Naive thymus-derived CD8-positive, alpha-beta T cell (primary cell): Measurements from ENCODE around the gene C2CD3. TPM values are rescaled to one million over a fixed set of nuclear protein-coding genes. Genes with fewer than 3 reads are reported as not detected.

Experiments
- ATAC-seq, 2 donors: fragments of 150-1000 bp; cut with Tn5 transposase in 1 of 2; sonication (Bioruptor Pico), chemical (Tn5 transposase) in 1 of 2; 1 replicate in 1 of 2; 2 replicates in 1 of 2; pipeline ENCODE4 v1.10.0; 2021; ENCODE audit warnings: mild to moderate bottlenecking in 2 of 2, moderate library complexity in 2 of 2
- POLR2A ChIA-PET: fragments of 350-600 bp; sonication (Branson Sonifier 250); formaldehyde crosslinking; loops from one replicate; lab custom pipeline; 2021; ENCODE audit warnings: antibody characterized with exemption; lab: Charles Lee
- DNase-seq, 10 donors: peaks; one replicate each; pipeline versions ENCODE4 v3.0.0 to v3.0.0-alpha.2; 2020 to 2022
- H3K27ac Mint-ChIP-seq, 10 donors: one replicate each; pipeline ENCODE4 v1.8.0; 2020 to 2022; ENCODE audit warnings: mild to moderate bottlenecking in 10 of 10, mixed read lengths in 10 of 10, moderate library complexity in 4 of 10, inconsistent platforms in 1 of 10
- H3K27me3 Mint-ChIP-seq, 5 donors: one replicate each; pipeline ENCODE4 v1.8.0; 2021 to 2022; ENCODE audit warnings: mixed read lengths in 5 of 5
- H3K36me3 Mint-ChIP-seq, 3 donors: one replicate each; pipeline ENCODE4 v1.8.0; 2020 to 2022; ENCODE audit warnings: mixed read lengths in 3 of 3, mild to moderate bottlenecking in 2 of 3, inconsistent platforms in 1 of 3
- H3K4me1 Mint-ChIP-seq, 4 donors: one replicate each; pipeline ENCODE4 v1.8.0; 2021 to 2022; ENCODE audit warnings: mixed read lengths in 4 of 4
- H3K4me3 Mint-ChIP-seq, 10 donors: one replicate each; pipeline ENCODE4 v1.8.0; 2020 to 2022; ENCODE audit warnings: mild to moderate bottlenecking in 10 of 10, mixed read lengths in 10 of 10, moderate library complexity in 6 of 10, inconsistent platforms in 1 of 10
- H3K9me3 Mint-ChIP-seq, 9 donors: one replicate each; pipeline ENCODE4 v1.8.0; 2020 to 2022; ENCODE audit warnings: mixed read lengths in 9 of 9, mild to moderate bottlenecking in 3 of 9, inconsistent platforms in 1 of 9, moderate library complexity in 1 of 9
- polyA plus RNA-seq, 3 donors: library from polyadenylated mRNA; unstranded; fragments of 300-500 nt; fragmentation: Illumina TruSeq; gene quantifications; one replicate each; pipeline ENCODE4 v1.2.3, GENCODE V29; 2021
- total RNA-seq, 8 experiments: library from RNA in 2 of 8; stranded (reverse) in 2 of 8; gene quantifications; one replicate each; pipeline ENCODE4 v1.2.3 and lab custom pipeline; 2021 to 2026

C2CD3 gene
- total and polyA plus RNA-seq, 5 experiments from 2014 or later: 4.1 to 42.5 (median 12.1) TPM

DNA sequence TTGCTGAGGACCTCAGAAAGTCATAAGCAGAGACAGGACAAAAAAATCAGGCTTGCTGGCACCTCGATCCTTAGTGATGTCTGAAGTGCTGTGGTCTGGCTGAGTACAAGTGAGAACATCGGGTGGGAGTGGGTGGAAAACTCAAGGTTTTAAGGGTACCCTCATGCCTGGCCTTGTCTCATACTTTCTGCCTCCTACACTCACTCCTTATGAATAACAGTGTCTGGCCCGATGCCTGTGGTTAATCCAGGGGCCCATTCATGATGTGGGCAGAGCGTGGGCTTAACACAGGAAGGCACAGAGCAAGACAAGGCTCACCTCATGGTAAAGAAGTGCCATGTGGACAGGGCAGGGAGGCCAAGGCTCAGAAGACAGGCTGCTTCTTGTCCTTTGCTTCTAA, 150.9 kb downstream of the C2CD3 start:
- Mint-ChIP-seq H3K4me1 (peaks cover 16 to 39% (median 30%) of the 10 kb centered on the region in 4 donors), H3K36me3 (peaks cover 0 to 24% (median 20%) of the 10 kb centered on the region in 3 donors), H3K27ac (peak overlapping the region in 2 of 10 donors; percentile 55 to 61), H3K27me3 (no peaks in the 10 kb centered on the region), H3K9me3 (no peaks in the 10 kb centered on the region), H3K4me3 (peak overlapping the region in 1 of 10 donors; percentile 14)
- DNase-seq (no peak), ATAC-seq (peak in 1 of 2 donors; percentile 37)
- POLR2A ChIA-PET: interaction anchor here (0.7 to 15.0 kb wide), 5 partner anchors 8 to 151 kb away, joined by 3 to 452 read pairs (median 4); partner anchors contain the start of genes C2CD3, PPME1 and UCP2

DNA sequence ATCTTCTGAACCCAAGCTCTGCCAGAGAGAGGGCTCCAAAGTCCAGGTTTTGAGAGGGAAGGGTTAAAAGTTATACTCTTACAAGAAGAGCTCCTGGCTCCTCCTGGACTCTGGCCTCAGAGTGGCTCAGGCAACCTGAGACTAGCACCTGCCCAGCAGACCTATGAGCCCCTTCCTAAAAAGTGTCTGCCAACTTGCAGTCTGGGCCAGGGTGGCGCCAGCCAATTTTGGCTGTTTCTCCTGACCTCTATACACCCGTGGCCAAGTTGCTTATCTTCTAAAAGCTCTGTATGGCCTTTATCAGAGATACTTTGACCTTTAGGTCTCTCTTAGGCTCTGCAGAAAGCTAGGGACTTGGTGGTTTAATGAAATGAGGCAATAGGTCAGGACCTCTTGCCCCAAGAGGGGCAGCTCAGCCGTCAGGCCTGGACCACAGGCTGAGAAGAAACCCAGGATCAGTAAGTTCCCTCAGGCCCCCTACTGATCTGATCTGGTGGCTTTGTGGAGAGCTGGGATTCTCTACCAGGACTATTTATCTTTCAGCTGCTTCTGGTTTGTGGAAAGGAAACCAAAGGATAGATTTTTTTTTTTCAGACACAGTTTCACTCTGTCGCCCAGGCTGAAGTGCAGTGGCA, 151.6 kb downstream of the C2CD3 start:
- peaks cover 20 to 42% (median 35%) of the 10 kb centered on the region in 4 donors for H3K4me1 Mint-ChIP-seq

DNA sequence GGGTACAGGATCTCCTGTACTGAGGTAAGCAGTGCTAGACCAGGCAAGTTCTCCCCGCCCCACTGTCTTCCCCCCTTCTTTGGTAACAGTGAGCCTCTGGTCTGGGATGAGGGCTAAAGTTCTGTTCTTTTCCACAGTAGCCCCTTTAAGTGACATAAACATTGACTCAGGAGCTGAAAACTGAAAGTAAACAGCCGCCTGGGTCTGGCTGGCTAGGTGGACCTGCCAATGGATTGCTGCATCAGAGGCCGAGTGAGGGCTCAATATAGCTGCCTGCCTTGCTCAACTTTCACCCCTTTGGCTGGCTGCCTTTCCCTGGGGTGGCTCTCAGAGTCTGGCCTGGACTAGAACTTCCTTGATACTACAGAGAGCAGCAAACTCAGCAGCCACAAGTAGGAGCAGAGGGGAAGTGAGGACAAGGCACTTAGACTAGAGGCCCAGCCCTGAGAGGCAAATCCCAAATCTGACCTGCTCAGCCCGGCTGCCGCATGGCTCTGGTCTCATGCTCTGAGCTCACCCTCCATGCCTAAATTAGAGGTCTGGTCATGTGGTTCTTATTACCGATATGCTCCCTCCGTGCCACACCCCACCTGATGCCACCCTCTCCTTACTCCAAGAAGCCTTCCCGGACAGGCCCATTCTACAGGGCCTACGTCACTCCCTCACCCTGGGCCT, 152.3 kb downstream of the C2CD3 start:
- ATAC-seq (no peak), DNase-seq (no peak)
- peak overlapping the region in 8 of 10 donors; percentile 31 to 84 (median 58) for H3K27ac Mint-ChIP-seq
- H3K4me3 Mint-ChIP-seq: no peak overlapping the region
- H3K9me3 Mint-ChIP-seq: no peaks in the 10 kb centered on the region
- H3K36me3 Mint-ChIP-seq: peaks cover 0 to 20% (median 18%) of the 10 kb centered on the region in 3 donors
- H3K27me3 Mint-ChIP-seq: no peaks in the 10 kb centered on the region
- peaks cover 19 to 44% (median 37%) of the 10 kb centered on the region in 4 donors for H3K4me1 Mint-ChIP-seq
- POLR2A ChIA-PET: interaction anchor here (0.8 to 15.0 kb wide), 5 partner anchors 10 to 43 kb away, joined by 3 to 452 read pairs (median 4); partner anchors contain the start of genes UCP2 and UCP3

More for the DNA sequence above, 151.6 kb downstream of the C2CD3 start:
- H3K27me3 Mint-ChIP-seq: no peaks in the 10 kb centered on the region
- peak overlapping the region in 1 of 10 donors; percentile 2 for H3K4me3 Mint-ChIP-seq
- ATAC-seq (no peak), DNase-seq (no peak)
- peaks cover 0 to 23% (median 20%) of the 10 kb centered on the region in 3 donors for H3K36me3 Mint-ChIP-seq
- H3K9me3 Mint-ChIP-seq: no peaks in the 10 kb centered on the region
- POLR2A ChIA-PET: interaction anchor here (0.7 to 15.0 kb wide), 6 partner anchors 9 to 152 kb away, joined by 3 to 452 read pairs (median 4); partner anchors contain the start of genes C2CD3, PPME1, UCP2 and UCP3
- peak overlapping the region in 6 of 10 donors; percentile 31 to 84 (median 62) for H3K27ac Mint-ChIP-seq

DNA sequence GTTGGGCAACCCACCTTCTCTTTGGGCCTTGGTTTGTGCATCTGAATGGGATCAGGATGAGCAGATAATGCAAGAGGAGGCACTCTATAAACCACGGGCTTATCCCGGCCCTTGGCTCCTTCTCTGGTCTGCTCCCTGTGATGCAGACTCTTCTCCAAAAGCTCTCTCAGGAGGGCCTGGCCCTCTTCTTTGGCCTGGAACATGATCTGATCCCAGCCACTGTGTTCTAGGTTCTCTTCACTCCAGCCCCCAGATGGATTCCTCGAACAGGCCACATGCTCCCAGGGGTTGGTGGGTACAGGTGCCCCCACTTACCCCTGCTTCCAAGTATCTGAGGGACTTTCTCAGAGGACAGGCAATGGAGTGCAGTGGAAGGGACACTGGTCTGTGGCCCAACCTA, 153.2 kb downstream of the C2CD3 start:
- ATAC-seq (no peak), DNase-seq (no peak)
- POLR2A ChIA-PET: interaction anchor here (0.8 to 15.0 kb wide), 4 partner anchors 12 to 43 kb away, joined by 3 to 452 read pairs (median 4); partner anchors contain the start of gene UCP2
- peak overlapping the region in 5 of 10 donors; percentile 40 to 80 (median 78) for H3K27ac Mint-ChIP-seq
- H3K36me3 Mint-ChIP-seq: peaks cover 0 to 16% (median 16%) of the 10 kb centered on the region in 3 donors
- H3K4me1 Mint-ChIP-seq: peaks cover 19 to 50% (median 40%) of the 10 kb centered on the region in 4 donors
- H3K9me3 Mint-ChIP-seq: no peaks in the 10 kb centered on the region
- H3K4me3 Mint-ChIP-seq: no peak overlapping the region
- H3K27me3 Mint-ChIP-seq: no peaks in the 10 kb centered on the region

DNA sequence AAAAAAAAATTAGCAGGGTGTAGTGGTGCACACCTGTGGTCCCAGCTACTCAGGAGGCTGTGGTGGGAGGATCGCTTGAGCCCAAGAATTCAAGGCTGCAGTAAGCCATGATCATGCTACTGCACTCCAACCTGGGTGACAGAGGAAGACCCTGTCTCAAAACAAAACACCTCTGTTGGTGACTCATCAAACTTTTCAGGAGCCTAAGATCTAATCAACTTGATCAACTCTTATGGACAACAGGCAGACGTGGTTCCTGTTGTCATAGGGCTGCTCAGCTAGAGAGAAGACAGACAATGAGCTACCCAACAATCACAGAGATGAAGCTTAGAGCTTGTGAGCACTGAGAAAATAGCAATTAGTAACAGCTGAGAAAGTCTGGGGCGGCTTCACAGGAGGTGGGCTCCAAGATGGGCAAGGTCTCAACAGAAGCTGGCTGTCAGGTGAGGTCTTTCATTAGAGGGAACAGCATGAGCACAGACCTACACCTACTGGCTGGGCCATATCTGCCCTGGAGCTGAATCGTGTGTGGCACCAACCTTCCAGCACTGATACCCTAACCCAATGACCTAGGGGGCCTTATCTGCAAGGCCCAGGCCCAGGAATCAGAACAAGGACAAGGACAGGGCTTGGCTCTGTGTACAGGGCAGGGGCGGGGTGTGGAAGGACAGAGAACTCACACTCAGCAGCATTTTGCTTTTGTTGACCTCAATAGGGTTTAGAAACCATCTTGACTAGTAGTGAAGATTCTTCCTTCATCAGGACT, 154.7 kb downstream of the C2CD3 start:
- Mint-ChIP-seq H3K27me3 (no peaks in the 10 kb centered on the region), H3K27ac (peak overlapping the region in 9 of 10 donors; percentile 12 to 94 (median 58)), H3K36me3 (peaks cover 0 to 18% (median 16%) of the 10 kb centered on the region in 3 donors), H3K4me1 (peaks cover 29 to 65% (median 53%) of the 10 kb centered on the region in 4 donors), H3K4me3 (no peak overlapping the region), H3K9me3 (no peaks in the 10 kb centered on the region)
- DNase-seq (no peak), ATAC-seq (no peak)
- POLR2A ChIA-PET: interaction anchor here (1.1 to 15.0 kb wide), 5 partner anchors 11 to 52 kb away, joined by 3 to 452 read pairs (median 18); partner anchors contain the start of gene UCP2

DNA sequence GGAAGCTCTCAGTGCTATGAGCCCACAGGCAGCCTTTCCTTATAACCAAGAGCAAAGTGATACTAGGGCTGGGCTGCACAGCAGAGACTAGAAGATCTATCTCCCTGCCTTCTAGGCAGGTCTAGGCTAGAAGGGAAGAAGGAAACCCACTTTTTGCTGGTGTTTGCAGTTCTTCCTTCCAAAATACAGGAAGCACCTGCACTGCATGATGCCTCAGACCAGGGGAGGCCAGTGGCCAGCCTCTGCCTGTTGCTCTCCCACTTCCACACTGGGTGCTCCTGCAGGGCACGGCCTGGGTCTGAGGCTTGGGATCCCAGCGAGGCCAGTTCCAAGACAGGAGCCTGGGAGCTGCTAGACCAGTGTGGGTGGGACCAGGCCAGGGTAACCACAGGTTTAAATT, 155.9 kb downstream of the C2CD3 start:
- ATAC-seq (no peak), DNase-seq (no peak)
- H3K9me3 Mint-ChIP-seq: no peaks in the 10 kb centered on the region
- peak overlapping the region; percentile 32 to 97 (median 78) for H3K27ac Mint-ChIP-seq
- no peaks in the 10 kb centered on the region for H3K27me3 Mint-ChIP-seq
- H3K4me3 Mint-ChIP-seq: peak overlapping the region in 2 of 10 donors; percentile 23 to 34
- peaks cover 40 to 77% (median 65%) of the 10 kb centered on the region in 4 donors for H3K4me1 Mint-ChIP-seq
- POLR2A ChIA-PET: interaction anchor here (0.8 to 15.0 kb wide), 6 partner anchors 10 to 51 kb away, joined by 3 to 452 read pairs (median 12); partner anchors contain the start of gene UCP2
- H3K36me3 Mint-ChIP-seq: peaks cover 0 to 18% (median 16%) of the 10 kb centered on the region in 3 donors

DNA sequence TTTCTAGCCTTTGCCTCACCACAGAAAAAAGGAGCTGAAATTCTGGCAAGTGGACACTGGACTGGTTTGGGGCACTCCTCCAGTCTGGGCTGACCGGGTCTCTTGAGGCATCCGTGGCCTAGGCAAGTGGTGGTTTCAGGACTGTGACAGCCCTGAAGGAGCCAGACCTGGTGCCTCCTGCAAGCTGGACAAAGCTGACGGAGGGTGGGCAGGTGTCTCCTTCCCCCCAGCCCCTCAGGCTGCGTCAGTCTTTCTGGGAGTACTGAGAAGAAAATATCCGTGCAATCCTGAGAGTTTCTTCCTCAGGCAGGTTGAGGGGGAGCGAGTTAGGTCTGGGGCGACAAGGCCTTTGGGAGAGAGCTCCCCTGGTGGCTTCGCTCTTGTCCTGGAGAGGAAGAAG, 157.7 kb downstream of the C2CD3 start:
- DNase-seq: no peak
- Mint-ChIP-seq H3K4me1 (peaks cover 46 to 89% (median 77%) of the 10 kb centered on the region in 4 donors), H3K4me3 (no peak overlapping the region), H3K9me3 (no peaks in the 10 kb centered on the region), H3K36me3 (peaks cover 0 to 16% (median 15%) of the 10 kb centered on the region in 3 donors), H3K27ac (peak overlapping the region in 8 of 10 donors; percentile 63 to 99 (median 92)), H3K27me3 (no peaks in the 10 kb centered on the region)
- POLR2A ChIA-PET: interaction anchor here (0.8 to 15.0 kb wide), 8 partner anchors 8 to 38 kb away, joined by 3 to 452 read pairs (median 8); partner anchors contain the start of gene UCP2
- ATAC-seq: no peak

DNA sequence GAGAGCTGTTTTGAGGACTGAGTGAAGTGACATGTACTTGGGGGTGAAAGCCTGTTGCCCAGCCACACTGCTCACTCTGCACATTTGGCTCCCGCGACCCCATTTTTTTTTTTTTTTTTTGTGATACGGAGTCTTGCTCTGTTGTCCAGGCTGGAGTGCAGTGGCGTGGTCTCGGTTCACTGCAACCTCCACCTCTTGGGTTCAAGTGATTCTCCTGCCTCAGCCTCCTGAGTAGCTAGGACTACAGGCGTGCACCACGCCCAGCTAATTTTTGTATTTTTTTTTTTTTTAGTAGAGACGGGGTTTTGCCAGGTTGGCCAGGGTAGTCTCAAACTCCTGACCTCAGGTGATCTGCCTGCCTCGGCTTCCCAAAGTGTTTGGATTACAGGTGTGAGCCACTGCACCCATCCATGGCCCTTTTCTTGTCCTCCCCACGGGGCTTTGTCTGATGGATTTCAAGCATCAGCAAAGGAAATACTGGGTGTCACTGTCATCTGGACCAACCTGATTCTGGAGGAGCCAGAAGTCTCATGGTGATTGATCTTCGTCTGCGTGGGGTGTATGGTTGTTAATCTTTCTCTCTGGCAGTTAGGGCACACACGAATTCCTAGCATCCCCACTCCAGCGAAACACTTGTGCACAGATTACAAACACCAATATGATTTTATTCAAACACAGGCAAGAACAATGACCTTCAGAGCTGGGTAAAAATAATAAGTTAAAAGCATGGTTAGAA, 158.6 kb downstream of the C2CD3 start:
- ATAC-seq (no peak), DNase-seq (no peak)
- no peaks in the 10 kb centered on the region for H3K9me3 Mint-ChIP-seq
- H3K27me3 Mint-ChIP-seq: no peaks in the 10 kb centered on the region
- H3K4me3 Mint-ChIP-seq: peak overlapping the region in 9 of 10 donors; percentile 20 to 82 (median 66)
- H3K27ac Mint-ChIP-seq: peak overlapping the region; percentile 90 to 99 (median 95)
- peaks cover 50 to 95% (median 86%) of the 10 kb centered on the region in 4 donors for H3K4me1 Mint-ChIP-seq
- H3K36me3 Mint-ChIP-seq: peaks cover 0 to 16% (median 10%) of the 10 kb centered on the region in 3 donors
- POLR2A ChIA-PET: interaction anchor here (0.6 to 15.0 kb wide), 10 partner anchors 8 to 326 kb away, joined by 3 to 452 read pairs (median 4); partner anchors contain the start of genes C2CD3 and UCP2

DNA sequence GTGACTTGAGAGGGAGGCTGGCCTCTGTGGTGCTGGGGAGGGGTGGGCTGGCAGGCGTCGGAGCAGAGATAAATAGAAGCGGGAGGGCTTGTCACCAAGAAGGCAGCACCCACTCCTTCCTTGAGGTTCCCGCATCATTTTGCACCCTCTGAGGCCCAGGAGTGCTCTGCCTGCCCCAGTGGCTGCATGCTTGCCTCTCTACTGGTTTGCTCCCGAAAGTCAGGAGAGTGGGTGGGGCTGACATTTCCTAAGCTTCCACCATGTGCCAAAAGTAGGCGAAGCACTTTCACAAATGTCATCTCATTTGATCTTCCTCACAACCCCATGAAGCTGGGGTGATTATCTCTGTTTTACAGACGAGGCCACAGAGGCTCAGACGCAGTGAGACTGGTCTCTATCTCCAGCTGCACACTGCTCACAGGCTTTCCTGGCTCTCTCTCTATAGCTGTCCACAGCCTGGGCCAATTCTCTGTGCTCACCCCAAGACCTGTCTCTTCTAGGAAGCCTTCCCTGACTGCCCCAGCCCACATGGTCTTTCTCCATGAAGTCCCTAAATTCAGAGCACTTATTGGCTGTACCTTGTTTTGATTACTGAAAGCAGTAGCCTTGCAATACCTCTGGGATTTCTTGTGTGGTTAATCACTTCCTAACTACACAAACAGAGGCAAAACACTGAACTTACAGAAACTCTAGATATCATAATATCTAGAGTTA, 159.3 kb downstream of the C2CD3 start:
- H3K4me3 Mint-ChIP-seq: peak overlapping the region in 9 of 10 donors; percentile 20 to 82 (median 66)
- POLR2A ChIA-PET: interaction anchor here (0.6 to 15.0 kb wide), 8 partner anchors 8 to 326 kb away, joined by 3 to 452 read pairs (median 4); partner anchors contain the start of genes C2CD3 and UCP2

More for the DNA sequence above, 159.3 kb downstream of the C2CD3 start:
- ATAC-seq (peak; percentile 77 to 82), DNase-seq (peak in 5 of 10 donors; percentile 32 to 55 (median 35))
- Mint-ChIP-seq H3K36me3 (peaks cover 0 to 10% (median 3%) of the 10 kb centered on the region in 3 donors), H3K27ac (peak overlapping the region; percentile 90 to 99 (median 95)), H3K9me3 (no peaks in the 10 kb centered on the region), H3K27me3 (no peaks in the 10 kb centered on the region), H3K4me1 (peaks cover 53 to 94% (median 88%) of the 10 kb centered on the region in 4 donors)
